KG1 (cell line): ENCODE measurements around the gene NOS3.

Experiments used
- DNase-seq: peaks from one replicate; lab custom pipeline; 2025; lab: John Stamatoyannopoulos, UW

The NOS3 gene

DNA sequence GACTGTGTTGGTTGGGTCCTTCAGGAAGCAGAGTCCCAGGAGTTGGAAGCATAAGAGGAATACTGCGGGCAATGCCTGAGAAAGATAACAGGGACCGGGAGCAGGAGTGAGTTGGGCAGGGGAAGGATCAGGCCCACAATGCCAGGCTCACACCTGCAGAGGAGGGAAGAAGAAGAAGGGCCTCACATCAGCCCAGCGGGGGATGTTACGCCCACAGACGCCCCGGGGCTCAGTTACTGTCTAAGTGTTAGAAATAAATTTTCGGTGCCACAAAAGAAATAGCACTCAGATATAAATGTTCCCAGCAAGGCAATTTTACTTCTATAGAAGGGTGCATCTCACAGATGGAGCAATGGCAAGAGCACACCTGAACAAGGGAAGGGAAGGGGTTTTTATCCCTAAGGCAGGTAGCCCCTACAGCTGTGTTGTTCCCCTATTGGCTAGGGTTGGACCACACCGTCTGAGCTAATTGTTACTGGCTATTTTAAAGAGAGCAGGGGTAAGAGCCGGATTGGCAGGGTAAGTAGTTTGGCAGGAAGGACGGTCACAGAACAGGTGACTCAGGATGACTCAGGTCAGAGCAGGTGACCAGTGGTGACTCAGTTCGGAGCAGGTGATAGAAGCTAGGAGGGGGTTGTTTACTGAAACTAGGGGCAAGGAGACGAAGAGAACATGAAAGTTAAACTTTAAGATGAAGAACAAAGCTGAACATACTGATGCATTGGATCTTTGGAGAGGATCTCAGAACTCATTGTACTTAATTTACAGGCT is at the start of gene NOS3:
Gene NOS3 (plus strand): TSS at position 602 of the 771 bp plus-strand sequence. CDS start 2,787 bp downstream, outside the sequence.
- DNase-seq, result no peak

DNA sequence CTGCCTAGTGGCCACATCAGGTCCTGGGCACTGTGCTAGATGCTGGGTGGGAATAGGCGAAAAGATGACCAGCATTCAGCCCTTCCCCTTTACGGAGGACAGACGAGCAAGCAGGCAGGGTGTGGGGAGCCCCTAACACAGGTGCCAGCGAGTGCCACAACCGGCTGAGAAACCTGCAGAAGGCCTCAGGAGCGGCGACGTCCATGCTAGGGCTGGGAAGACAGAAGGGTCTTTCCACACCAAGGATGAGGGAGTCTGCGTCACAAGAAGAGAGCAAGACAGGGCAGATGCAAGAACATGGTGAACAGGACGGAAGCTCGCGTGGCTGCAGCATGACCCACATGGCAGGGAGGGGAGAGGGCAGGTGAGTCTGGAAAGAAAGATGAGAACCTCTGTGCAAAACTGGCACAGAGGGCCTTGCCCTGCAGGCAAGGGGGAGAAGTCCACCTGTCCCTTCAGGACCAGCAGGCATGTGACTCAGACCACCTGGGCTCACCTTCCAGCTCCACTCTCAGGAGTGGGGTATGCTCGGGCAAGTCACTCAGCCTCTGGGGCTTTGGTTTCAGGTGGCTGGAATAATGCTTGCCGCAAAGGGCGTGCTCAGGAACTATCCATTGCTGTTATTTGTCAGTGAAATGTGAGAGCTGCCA is 49.3 kb upstream of the NOS3 start:
- no peak for DNase-seq

DNA sequence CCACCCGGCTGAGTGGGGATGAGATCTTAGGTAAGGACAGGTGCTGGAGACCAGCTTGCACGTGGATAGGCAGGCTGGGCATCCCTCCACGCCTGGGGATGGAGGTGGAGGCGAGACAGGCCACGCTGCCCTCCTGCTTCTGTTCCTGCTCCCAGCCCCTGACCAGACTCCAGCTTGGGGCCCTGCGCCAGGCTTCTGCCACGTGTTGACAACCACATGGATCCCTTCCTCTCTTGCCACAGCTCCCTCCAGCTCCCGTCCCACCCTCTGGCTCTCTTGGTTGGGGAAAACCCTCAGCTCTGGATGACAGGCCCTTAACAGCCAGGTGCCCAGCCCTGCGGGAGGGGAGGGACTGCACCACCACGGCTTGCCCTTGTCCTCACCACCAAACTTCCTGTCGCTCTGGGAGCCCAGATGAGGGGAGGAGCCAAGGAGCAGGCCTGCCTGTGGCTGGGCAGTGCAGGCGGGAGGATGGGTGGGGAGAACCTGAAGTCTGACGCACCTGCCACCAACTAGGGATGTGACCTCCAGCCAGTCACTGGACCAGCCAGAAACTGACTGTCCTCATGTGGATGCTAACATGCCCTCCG is 48.7 kb upstream of the NOS3 start:
- no peak for DNase-seq

DNA sequence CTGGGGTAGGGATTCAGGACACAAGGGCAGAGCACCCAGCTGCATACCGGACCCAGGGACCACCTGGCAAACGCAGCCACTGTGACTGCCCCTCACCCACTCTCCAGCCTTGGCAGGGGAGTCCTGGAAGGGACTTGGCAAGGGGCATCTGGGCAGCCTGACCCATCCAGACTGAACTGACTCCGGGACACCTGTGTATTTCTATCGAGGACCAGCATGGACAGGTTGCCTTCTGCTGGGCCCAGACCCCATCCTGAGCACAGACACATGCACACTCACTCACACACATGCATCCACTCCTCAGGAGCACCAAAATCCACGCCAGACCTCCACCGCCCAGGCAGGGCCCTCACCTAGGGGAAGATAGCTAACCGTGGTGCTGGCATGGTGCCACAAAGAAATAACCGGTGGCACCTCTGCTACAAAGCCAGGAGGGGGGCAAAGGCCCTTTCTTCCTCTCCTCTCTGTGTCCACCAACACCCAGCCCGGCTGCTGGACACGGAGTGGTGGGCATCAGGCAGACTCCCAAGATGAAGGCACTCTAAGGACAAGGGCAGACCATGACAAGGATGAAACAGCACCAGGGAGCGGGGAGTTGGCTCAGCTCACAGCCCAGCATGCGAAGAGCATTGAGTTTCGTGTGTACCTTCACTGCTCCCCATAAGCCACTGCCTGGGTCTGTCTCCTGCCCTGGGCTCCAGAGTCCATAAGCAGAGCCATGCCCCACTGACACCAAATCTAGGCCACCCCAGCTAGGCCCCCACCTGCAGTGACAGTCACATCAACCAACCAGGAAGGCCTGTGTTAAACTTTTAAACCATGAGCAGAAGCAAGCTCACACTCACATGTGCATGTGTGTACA is 48.0 kb upstream of the NOS3 start:
- DNase-seq, result no peak

DNA sequence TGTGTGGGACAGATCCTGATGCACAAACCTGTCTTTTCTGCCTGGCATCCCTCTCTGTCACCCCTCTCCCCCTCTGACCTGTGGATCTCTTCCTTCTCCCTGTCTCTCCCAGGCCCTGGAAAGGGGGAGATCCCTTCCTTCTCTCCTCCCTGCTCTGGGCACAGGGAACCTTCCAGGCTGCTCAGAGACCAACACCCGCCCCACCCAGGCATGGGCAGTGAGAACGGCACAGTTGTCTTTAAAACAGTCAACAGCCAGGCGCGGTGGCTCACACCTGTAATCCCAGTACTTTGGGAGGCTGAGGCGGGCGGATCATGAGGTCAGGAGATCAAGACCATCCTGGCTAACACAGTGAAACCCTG is 47.4 kb upstream of the NOS3 start:
- no peak for DNase-seq

DNA sequence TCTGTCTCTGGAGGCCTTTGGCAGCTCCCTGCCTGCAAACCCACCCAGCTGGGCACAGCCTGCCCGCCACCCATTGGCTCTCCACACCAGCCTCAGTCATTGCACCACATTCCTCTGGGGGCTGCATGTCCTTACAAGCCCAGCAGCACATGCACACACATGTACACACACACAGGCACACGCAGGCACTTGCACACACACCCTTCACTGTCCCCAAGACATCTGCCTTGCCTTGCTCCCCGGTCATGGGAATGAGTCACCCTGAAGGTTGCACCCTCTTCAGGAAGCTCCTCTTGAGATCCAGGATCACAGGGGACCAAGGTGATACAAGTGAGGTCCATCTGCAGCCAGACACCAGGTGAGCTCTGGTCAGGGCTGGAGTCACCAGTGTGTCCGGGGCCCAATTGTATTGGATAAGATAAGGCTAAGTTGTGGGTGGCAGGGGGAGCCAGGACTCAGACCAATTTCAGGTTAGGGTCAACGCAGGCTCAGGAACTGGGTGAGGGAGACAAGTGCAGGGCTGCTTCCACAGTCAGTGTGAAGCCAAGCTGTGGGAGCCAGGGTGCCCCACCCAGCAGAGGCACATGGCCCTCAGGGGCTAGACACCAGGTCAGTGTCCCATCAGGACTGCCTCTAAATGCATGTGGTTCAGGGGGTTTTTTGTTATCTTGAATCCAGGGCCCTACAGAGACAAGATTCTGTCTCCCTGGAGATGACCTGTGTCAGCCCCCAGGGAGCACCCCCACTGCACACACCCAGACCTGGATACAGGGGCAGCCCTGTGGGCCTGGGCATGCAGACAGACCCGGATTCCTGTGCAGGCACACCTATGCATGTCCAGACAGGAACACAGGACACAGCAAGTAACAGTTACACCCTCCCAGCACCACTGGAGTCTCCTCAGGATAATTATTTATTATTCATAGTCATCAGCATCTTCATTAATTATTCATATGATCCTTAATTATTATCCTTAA is 46.5 kb upstream of the NOS3 start:
- DNase-seq, result no peak

DNA sequence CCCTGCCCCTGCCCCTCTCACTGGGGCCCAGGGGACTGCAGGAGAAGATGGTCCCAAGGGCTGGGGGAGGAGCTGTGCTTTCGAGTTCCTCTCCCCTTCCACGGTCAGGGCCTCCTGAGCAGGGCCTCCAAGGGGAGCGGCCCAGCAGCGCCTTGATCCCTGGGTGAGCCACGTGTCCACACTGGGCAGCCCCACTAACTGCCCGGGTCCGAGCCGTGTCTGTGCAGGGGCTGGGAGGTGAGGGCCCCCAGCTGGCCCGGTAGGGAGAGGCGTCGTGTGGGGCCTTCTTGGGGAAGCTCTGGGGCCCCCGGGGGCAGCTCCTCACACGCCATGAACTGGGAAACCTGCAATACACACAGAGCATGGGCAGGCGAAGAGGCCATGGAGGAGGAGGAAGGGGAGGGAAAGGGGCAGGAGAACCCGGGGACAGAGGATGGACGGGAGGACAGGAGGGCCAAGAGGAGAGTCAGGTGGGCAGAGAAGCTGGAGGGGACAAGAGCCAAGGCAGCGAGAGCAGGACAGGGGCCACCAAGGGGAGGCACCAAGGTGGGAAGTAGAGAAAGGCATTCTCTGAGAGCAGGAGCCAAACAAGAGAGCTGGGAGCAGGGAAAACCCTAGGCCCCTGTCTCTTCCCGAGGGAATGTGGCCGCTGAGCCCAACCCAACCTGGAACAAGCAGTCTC is 45.5 kb upstream of the NOS3 start:
- DNase-seq, result no peak

DNA sequence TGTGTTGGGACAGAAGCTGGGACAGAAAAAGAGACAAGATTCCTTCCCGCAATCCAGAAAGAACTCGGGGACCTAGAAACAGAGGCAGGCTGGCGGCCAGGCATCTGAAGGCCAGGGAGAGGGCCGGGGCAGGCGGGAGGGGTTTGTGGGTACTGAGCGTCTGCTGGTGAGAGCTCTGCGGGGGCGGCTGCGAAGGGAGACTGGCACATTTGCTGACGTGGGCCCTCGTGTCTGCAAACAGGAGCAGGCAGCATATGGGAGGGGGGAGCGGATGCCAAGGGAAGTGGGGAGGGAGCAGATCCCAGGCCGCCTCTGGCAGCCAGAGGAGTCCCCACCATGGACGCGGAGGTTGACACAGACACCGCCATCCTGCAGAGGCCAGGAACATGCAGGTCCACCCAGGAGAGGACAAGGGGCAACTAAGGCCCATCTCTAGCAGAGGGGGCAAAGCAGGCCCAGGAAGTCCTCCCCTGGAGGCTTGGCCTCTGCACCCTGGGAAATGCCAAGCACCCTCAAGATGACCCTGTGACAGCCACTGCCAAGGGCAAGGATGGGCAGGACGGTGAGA is 44.9 kb upstream of the NOS3 start:
- no peak for DNase-seq

DNA sequence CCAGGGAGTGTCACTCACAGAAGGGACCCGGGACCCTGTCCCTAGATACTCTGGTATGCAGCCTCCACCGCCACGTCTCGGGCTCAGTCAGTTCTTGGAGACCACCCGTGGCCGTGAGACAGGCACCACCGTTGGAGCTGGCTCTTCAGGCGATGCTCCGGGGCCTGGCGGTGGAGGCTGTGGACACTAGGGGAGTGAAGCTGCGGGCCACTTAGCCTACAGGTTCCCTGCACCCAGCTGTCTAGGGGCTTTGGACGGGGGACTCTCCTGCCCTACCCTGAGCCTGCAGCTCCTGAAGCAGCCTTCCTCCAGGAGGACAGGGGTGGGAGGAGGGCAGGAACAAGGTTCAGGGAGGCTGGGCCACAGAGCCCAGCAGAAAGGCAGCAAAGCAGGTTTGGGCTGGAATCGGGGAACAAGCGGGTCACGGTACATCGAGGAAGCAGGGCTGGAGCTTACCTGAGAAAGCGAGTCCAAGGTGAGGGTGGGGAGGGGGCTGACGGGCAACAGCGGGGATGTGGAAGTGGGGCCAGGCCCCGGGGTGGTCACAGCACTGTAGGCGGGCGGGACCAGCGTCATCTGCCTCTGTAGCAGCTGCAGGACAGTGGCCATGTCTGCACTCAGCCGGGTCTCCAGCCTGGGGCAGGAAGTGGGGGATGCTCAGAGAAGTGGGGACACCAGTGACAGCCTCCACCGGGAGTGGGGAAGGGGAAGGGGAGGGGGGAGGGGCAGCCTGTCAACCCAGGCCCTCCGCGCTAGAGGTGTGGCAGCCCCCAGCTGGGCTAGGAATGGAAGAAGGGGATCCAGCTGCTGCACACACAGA is 44.2 kb upstream of the NOS3 start:
- no peak for DNase-seq

DNA sequence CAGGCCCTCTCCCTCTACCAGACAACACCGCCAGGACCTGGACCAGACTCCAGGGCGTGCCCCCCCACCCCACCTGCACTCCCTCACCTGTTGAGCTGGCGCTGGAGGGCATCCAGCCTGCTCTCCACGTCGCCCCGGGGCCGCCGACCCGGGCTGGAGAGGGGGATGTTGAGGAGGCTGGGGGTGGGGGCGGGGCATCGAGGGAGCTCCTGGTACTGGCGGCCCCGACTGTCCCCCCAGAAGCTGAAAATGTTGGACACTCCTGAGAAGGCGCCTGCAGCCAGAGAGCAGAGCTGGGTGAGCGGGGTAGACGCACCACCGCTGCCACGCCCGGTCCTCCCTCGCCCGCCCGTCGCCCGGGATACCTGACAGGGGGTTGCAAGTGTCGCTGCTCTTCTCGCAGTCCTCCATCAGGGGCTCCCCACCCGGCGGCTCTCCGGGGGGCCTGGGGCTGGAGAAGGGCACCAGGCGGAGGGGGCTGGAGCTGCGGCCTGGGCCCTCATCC is 43.5 kb upstream of the NOS3 start:
- no peak for DNase-seq

DNA sequence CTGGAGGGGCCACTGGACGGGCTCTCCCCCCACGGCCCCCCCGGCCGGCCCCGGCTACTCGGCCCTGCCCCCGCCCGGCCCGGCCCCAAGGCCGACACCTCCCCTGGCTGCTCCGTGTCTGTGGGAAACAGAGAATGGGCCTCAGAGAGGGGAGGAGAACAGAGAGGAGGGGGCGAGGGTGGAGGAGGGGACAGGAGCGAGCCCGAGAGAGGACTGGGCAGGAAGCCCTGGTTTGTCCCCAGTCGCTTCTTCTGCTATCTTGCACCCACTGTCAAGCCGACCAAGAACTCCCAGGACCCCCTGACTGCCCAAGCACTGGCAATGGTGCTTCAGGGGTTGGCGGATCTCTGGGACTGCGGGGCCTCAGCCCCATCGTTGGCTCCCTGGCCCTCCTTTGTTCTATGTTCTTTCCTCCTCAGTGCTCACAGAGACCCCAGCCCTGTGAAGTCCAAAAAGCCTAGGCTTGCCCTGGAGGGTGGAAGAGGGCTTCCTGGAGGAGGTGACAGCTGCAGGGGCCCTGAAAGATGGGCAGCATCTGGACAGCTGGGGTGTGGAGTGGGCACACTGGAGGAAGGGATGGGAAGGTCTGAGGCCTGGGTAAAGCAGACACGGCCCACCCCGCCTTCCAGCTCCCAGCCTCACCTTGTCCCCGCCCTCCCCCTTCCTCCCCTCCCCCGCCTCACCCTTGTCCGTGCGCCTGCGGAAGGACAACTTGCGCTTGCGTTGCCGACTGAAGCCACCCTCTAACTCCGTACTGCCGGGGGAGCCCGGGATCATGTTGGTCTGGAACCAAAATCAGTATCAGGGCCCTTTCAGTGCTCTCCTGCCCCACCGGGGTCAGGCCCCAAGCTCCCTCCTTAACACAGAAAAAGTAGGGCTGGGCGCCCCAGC is 42.8 kb upstream of the NOS3 start:
- DNase-seq, result no peak

DNA sequence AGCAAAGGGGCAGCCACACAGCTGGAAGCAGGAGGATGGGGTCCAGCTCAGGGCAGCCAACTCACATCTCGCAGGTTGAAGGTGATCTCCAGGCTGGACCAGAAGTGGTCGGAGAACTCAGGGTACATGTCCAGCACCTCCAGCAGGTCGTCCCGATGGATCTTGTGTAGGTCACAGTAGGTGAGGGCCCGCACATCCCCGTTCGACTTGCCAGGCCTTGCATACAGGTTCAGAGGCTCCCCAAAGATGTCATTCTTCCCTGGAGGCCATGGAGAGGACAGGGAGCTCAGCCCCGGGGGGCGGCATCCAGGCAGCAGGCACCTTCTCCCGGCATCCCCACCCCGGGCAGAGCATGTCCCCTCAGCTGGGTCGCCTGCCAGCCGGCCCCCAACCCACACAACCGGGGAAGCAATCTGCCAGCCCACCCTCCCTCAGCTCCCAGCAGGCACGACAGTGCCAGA is 42.0 kb upstream of the NOS3 start:
- DNase-seq, result no peak

DNA sequence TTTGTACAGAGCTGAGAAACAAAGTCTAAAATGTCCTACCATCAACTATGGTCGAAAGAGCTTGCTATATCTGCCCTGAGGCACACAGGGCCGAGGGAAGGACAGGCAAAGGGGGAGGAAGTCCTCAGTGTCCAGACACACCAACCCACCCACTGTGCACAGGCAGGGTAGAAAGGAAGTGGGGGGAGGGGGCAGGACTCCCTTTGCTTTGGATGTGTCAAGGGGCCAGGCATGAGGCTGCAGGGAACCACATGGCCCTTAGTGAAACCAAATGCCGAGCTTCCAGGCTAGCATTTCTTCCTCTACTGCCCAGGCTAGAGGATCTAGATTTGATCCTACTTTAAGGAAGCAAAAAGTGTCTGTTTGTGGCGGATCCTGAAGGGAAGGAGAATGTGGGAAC is 41.3 kb upstream of the NOS3 start:
- DNase-seq, result no peak

DNA sequence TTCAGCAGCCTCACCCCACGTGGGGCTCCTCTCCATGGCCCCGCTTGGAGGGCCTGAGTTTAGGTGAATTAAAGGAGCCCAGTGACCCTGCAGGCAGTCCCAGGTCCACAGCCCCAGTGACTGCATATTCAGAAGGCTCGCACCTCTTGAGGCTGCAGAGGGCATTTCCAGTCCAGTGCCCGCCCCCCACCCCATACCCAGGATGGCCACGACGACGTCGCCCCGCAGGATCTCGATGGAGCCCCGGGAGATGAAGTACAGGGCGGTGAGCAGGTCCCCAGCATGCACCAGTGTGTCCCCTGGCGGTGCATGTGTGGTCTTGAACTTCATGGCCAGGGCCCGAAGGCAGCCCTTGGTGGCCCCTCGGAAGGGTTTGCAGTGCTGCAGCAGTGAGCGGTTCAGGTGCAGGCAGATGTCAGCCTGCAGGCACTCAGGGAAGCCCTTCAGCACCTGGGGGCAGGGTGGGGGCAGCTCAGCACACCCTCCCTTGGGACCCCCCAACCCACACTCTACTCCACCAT is 40.8 kb upstream of the NOS3 start:
- no peak for DNase-seq

DNA sequence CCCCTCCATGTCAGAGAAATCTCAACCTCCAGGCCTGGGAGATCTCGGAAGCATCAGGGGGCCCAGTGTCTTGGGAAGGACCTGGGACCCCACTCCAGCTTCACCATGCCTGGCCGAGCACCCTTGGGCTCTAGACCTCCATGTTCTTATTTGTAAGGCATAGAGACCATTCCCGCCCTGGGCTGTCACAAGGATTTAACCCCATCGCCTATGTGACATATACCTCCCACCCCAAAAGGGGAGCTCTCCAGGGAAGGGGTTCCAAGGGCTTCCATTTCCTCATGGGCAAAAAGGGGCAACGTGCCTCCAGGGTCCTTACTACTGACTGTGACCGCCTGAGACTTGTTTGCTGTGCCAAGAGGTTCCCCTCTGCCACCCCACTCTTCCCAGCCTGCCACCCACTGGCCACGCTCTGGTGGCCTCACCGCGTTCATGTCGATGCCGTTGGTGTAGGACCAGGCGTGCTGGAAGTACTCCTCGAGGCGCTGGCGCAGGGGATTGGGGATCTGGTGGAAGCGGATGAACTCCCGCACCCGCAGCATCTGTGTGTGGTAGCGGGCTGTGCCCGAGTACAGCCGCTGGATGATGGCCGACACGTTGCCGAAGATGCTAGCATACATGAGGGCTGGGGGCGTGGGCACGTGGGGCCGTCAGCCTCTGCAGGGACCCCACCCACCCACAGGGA is 40.2 kb upstream of the NOS3 start:
- DNase-seq, result no peak

DNA sequence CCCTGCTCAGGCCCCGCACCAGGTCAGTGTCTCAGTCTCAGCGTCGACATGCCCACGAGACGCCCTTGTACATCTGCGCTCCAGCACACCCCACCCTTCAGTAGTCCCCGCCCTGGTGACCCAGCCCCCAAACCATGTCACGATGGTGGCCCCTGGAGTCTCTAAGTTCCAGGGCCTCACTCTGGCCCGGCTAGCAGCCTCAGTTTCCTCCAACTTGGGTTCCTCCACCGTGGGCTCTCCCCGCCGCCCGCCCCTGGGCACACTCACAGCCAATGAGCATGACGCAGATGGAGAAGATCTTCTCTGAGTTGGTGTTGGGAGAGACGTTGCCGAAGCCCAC is 39.7 kb upstream of the NOS3 start:
- no peak for DNase-seq

DNA sequence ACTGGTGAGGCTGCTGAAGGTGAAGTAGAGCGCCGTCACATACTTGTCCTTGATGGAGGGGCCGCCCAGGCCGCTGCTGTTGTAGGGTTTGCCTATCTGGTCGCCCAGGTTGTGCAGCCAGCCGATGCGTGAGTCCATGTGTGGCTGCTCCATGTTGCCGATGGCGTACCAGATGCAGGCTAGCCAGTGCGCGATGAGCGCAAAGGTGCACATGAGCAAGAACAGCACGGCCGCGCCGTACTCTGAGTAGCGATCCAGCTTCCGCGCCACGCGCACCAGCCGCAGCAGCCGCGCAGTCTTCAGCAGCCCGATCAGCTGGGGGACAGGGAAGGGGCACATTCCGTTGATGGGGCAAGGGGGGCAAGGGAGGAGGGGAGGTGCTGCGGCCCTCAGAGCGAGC is 39.3 kb upstream of the NOS3 start:
- no peak for DNase-seq
